Fibroblast of villous mesenchyme (primary cell): ENCODE results near the gene MARK1. TPM values are rescaled to one million over a fixed set of nuclear protein-coding genes. Genes with fewer than 3 reads are reported as not detected.

Experiments used
- DNase-seq: peaks from one replicate; pipeline ENCODE4 v3.0.0-alpha.2; 2010; ENCODE audit warnings: low read depth
- H3K4me3 ChIP-seq: 2 replicates; pipeline ENCODE4 v1.5.1; 2011; ENCODE audit warnings: low read depth, mild to moderate bottlenecking, low read length
- CTCF ChIP-seq: IDR thresholded peaks from 2 replicates; pipeline ENCODE4 v1.5.1; 2012; ENCODE audit warnings: low read depth, mild to moderate bottlenecking, low read length; ENCODE audit not compliant: insufficient read depth
- total RNA-seq: library from RNA; depleted of rRNA; stranded (reverse); fragments of >200 nt; gene quantifications from 2 replicates; pipeline ENCODE4 v1.2.3, GENCODE V29; 2012

Gene MARK1
- total RNA-seq, 1 donor = 0.86 TPM

GRCh38 chr1:220572416-220572815 lies 44.5 kb downstream of the MARK1 start:
- no peak for TF ChIP-seq CTCF
- H3K4me3 ChIP-seq = no peak overlapping the region
- DNase-seq = no peak

- no peak for TF ChIP-seq CTCF
- no peak for DNase-seq
- H3K4me3 ChIP-seq = no peak overlapping the region
These were observed 45.9 kb downstream of the MARK1 start for GRCh38 chr1:220573836-220574235.

GRCh38 chr1:220575718-220576497 lies 48.0 kb downstream of the MARK1 start:
- DNase-seq = no peak
- TF ChIP-seq CTCF = no peak
- H3K4me3 ChIP-seq = no peak overlapping the region

- no peak for TF ChIP-seq CTCF
- H3K4me3 ChIP-seq = no peak overlapping the region
- no peak for DNase-seq
These were observed 50.0 kb downstream of the MARK1 start for GRCh38 chr1:220577926-220578325.

- DNase-seq = no peak
- no peak for TF ChIP-seq CTCF
- no peak overlapping the region for H3K4me3 ChIP-seq
These were observed 51.4 kb downstream of the MARK1 start for GRCh38 chr1:220579317-220579716.

GRCh38 chr1:220592714-220593113 lies 64.8 kb downstream of the MARK1 start:
- no peak for TF ChIP-seq CTCF
- no peak overlapping the region for H3K4me3 ChIP-seq
- no peak for DNase-seq

GRCh38 chr1:220594356-220594755 lies 66.4 kb downstream of the MARK1 start:
- TF ChIP-seq CTCF = no peak
- DNase-seq = peak; percentile 1
- no peak overlapping the region for H3K4me3 ChIP-seq
